Medulla oblongata (tissue), 1 donor: ENCODE measurements around the gene SPI1.

Experiments
- DNase-seq: peaks from one replicate; pipeline ENCODE4 v3.0.0-alpha.2; 2015; ENCODE audit errors: extremely low spot score

Gene SPI1

GRCh38 chr11:47358731-47359051 is 19.7 kb downstream of the SPI1 start:
- DNase-seq, result no peak

DNA sequence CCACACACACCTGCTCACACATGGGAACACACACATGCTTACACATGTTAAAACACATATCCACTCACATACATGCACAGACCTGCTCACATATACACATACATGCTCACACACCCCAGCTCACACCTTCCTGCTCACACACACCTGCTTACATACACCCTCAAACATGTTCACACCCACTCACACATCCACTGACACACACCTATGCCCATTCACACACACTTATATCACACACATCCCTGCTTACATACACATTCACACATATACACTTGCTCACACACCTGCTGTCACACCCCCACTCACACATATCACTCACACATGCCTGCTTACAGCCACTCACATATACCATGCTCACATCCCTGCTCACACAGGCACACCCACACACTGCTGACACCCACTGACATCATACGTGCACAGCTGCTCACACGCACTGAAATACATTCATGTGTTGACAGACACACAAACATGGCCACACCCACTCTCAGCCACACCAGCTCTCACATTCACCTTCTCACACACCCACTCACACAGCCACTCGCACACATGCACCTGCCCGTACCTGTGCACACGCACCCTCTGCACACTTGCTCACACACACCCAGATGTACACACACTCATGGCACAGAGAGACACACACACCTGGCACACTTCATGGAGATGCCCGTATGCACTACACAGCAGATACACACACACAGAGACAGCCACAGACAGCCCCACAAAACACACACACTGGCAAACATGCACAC is 20.2 kb downstream of the SPI1 start:
- no peak for DNase-seq

- no peak for DNase-seq
Observed at GRCh38 chr11:47356998-47357329, 21.4 kb downstream of the SPI1 start.

- no peak for DNase-seq
Observed at GRCh38 chr11:47356129-47356997, 22.0 kb downstream of the SPI1 start.

DNA sequence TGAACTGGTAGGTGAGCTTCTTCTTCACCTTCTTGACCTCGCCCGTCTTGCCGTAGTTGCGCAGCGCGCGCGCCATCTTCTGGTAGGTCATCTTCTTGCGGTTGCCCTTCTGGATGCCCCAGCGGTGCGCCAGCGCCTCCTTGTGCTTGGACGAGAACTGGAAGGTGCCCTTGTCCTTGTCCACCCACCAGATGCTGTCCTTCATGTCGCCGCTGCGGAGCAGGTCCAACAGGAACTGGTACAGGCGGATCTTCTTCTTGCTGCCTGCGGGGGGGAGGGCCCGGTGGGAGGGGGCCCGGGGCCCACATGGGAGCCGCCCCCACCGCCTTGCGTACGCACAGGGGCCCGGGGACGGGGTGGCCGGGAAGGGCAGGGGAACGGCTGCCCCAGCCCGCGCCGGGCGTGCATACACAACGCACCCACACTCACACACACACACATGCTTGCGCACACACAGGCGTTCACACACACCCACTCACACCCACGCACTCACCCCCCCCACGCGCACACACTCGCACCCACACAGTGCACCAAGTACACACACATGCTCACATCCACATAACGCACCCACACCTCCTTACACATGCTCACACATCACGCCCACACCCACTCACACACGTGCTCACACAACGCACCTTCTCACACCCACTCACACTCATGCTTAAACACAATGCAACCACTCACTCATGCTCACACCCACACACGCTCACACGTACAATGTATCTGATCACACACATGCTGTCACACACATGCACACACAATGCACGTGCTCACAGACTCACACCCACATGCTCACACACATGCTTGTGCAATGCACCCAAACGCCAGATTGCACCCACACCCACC is 22.8 kb downstream of the SPI1 start:
- peak; percentile 94 for DNase-seq

DNA sequence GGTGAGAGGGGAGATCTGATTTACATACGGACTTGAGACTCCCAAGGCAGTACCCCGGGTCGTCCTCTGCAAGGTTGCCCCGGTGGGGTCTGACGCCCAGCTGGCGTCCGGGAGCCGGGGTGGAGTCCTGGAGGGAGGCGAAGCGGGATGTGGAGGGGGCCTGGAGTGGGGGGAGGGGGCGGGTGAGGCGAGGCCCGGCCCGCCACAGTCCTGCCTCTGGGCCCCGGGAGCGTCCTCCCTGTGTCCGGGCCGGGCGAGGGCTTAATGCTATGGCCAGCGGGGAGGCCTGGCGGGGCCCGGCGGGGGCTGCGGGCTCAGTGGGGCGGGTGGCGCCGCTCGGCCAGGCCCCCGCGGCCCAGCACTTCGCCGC is 23.4 kb downstream of the SPI1 start:
- no peak for DNase-seq

- no peak for DNase-seq
Observed at GRCh38 chr11:47353978-47354774, 24.2 kb downstream of the SPI1 start.

DNA sequence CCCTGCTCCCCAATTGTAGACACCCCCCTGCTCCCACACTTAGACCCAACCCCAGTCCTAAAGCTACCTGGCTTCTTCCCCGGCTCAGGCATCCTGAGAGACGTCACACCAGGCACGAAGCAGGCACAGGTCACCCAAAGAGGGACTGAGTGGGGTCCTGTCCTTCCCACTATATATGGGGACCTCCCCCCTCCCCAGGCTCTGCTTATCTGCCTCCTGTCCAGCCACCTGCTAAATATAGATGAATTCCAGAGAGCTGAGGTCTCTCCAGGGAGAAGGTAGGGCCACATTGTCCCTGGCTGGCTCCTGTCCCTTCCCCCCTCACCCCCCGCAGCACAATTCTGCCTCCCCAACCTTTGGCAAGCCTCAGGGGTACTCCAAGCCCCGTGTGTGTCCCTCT is 25.8 kb downstream of the SPI1 start, which contains the start of gene MYBPC3:
MYBPC3 (minus strand) TSS at position 147 of the 400 bp plus-strand sequence; CDS start at position 92, 55 bp downstream.
- no peak for DNase-seq

DNA sequence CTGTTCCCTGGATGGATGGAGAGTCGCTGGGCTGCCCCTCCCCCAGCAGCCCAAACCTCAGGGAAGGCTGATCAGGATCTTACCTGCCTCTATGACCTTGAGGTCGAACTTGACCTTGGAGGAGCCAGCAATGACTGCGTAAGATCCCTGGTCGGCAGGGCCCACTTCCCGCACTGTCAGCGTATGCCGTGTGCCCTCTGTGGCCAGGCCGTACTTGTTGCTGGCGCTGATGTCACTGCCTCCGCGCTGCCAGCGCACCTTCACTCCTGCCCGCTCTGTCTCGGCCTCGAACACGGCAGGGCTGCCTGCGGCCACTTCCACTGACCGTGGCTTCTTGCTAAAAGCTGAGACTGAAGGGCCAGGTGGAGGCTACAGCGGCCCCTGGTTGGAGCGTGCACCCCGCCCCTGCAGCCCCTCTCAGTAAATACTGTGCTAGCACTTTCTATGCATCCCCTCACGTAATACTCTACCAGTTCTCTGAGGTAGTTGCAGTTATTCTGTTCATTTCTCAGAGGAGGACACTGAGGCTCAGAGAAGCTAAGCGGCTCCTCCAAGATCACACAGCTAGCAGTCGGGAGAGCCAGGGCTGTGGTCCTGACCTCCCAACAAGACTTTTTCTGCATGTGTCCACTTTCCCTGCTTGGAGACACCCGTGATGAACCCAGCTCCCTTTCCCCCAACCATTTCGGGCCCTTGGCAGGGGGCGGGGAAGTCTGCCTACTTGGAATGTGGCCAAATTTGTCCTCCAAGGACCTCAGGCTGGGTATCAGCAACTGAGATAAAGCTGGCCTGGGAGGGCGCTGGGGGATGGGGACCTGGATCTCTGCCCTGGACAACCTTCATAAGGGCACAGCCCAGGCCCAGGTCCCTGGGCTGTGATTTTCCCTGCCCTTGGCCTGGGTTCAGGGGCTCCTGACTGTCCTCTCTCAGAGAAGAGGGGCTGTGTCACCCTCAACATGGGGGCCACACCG is 26.9 kb downstream of the SPI1 start:
- no peak for DNase-seq

DNA sequence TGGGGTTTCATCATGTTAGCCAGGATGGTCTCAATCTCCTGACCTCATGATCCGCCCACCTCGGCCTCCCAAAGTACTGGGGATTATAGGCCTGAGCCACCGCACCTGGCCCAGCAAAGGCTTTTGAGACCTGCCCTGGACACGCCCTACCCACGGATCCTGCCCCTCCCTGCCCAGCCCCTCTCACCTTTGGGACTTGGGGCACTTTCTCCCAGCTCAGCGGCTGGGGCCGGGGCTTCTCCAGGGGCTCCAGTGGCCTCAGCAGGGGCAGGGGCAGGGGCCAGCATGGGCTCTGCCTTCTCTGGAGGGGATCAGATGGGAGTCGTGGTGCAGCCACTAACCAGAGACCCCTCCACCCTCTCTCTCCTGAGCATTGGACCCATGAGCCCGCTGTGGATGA is 28.0 kb downstream of the SPI1 start:
- DNase-seq, result no peak

- DNase-seq, result no peak
Observed at GRCh38 chr11:47349521-47350095, 28.7 kb downstream of the SPI1 start.

DNA sequence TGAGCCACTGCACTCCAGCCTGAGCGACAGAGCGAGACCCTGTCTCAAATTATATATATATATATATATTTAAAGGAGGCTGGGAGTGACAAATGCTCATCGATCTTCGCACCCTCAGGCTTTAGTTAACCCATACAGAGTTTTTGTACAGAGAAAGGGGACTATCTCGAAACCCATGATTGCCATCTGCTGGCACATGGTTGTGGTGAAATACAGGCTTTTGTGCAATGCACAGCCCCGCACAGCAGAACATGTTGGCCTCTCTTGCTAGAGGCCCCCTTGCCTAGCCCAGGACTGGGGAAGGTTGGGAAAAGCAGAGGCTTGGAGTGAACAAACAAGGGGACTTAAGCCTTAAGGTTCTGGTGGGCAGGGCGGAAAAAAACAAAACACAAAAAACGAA is 29.5 kb downstream of the SPI1 start:
- no peak for DNase-seq

- no peak for DNase-seq
Observed at GRCh38 chr11:47348131-47348802, 30.1 kb downstream of the SPI1 start.

DNA sequence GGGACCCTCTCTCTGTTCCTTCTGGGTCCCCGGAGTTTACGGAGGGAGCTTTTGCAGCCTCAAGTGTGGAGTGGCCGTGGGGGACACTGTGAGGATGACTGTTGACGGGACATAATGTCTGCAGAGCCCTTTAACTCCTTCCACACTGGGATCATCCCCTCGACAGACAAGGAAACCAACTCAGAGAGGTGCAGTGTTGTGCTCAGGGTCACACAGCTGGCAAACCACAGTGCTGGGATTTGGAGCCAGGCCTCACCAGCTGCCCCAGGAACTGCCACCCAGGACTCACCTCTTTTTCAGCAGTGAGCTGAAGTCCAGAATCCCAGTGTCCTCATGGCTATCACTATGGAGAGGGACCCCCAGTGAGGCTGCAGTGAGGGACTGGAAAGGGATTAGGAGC is 31.2 kb downstream of the SPI1 start:
- DNase-seq, result no peak

DNA sequence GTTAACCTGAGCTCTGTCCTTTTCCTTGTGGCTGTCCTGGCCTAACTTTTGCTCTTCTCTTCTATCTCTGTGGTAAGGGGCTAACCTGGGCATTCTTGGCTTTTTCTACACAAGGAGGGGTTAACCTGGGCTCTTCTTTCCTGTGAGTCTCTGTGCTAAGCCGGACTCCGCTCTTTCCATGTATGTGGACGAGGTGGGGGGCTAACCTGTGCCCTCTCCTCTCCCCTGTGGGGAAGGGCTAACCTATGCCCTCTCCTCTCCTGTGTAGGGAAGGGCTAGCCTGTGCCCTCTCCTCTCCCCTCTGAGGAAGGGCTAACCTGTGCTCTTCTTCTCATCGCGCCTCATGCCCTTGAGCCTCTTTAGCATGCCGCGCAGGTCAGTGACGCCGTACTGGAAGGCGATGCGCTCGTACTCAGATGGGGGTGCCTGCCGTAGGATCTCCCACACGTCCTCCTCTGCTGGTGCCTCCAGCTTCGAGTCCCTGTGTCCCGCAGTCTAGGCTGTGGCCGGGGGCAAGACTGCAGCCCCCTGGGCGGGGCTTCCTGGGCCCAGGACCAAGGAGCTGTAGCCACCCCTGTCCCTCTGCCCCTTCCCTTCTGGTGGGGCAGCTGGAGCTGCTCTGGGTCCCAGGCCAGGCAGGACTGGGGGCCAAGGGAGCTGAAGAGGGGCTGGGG is 32.3 kb downstream of the SPI1 start:
- no peak for DNase-seq

GRCh38 chr11:47342854-47343253 is 35.5 kb downstream of the SPI1 start:
- no peak for DNase-seq

- no peak for DNase-seq
Observed at GRCh38 chr11:47342036-47342803, 36.1 kb downstream of the SPI1 start.
